ENCODE results near the gene GRHL1. TPM values are rescaled to one million over a fixed set of nuclear protein-coding genes. Genes with fewer than 3 reads are reported as not detected.

GRHL1 gene
- total RNA-seq, 1 experiment from 2014 or later: 10.3 TPM

DNA sequence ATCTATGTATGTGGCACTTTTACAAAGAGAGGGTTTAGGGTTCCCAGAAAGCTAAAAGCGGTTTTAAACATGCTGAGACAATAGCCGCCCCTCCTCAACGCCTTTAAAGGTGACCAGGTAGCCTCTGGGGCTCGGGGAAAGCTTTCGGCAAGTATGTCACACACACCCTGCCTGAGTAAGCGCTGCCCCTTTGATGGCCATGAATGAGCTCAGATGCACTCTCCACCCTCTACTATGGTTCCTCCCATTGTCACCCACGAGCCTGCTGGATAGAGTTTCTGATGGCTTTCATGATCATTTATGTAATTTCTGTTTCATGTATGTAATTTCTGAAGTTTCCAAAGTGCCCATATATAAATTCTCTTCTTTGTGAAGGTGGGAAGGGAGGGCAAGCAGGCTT lies 44.1 kb upstream of the GRHL1 start:
- POLR2A ChIA-PET (ENCODE audit: unreplicated experiment): no interaction called here

DNA sequence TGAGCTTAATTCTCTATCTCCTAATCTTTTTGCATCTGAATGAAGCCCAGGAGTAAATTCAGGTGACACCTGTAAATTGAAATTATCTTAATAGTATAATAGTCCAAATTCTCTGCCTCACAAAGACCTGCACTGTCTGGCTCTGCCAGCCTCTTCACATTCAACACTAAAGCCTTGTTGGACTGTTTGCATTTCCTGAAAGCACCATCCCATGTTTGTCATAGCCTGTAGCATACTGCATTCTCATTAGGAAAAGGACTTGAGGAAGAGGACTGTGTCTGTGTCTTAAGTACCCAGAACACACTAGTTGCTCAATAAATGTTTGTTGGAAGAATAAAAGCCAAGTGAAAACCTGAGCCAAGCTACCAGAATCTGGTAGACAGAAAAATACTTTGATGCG lies 42.9 kb upstream of the GRHL1 start:
- Histone ChIP-seq H3K27me3 (ENCODE audit: low read length) (no peaks in the 10 kb centered on the region), H3K9me3 (ENCODE audit: low read length) (no peaks in the 10 kb centered on the region), H2AFZ (ENCODE audit: low read length) (no peak overlapping the region), H4K20me1 (ENCODE audit: low read length) (no peaks in the 10 kb centered on the region), H3K9me2 (replicated peaks; ENCODE audit: low read length) (no peaks in the 10 kb centered on the region), H3K36me3 (ENCODE audit: low read depth, low read length) (0 out of 2 replicates have a peak, but pooled peaks cover 5% of the 10 kb centered on the region), H3K4me1 (ENCODE audit: insufficient read depth, low read length) (0 out of 2 replicates have a peak, but pooled peaks cover 3% of the 10 kb centered on the region), H3K4me2 (ENCODE audit: low read length) (no peak overlapping the region), H3F3A (ENCODE audit: low read length, unreplicated experiment) (no peaks in the 10 kb centered on the region), H3K27ac (ENCODE audit: low read length) (no peak overlapping the region), H3K9ac (ENCODE audit: low read length) (no peak overlapping the region), H3K4me3 (ENCODE audit: low read length) (no peak overlapping the region), H3K79me2 (ENCODE audit: low read length) (no peaks in the 10 kb centered on the region)
- POLR2A ChIA-PET (ENCODE audit: unreplicated experiment): no interaction called here
- peak; percentile 55; the same call in 1 of the 2 replicates for ATAC-seq
- TF ChIP-seq EZH2phosphoT487 (IDR thresholded peaks at IDR 0.05; ENCODE audit: borderline replicate concordance, low read length) (no peak), EZH2 (IDR thresholded peaks at IDR 0.05; ENCODE audit: low read length, unreplicated experiment) (no peak)
- TF ChIP-seq, protein P1, sequence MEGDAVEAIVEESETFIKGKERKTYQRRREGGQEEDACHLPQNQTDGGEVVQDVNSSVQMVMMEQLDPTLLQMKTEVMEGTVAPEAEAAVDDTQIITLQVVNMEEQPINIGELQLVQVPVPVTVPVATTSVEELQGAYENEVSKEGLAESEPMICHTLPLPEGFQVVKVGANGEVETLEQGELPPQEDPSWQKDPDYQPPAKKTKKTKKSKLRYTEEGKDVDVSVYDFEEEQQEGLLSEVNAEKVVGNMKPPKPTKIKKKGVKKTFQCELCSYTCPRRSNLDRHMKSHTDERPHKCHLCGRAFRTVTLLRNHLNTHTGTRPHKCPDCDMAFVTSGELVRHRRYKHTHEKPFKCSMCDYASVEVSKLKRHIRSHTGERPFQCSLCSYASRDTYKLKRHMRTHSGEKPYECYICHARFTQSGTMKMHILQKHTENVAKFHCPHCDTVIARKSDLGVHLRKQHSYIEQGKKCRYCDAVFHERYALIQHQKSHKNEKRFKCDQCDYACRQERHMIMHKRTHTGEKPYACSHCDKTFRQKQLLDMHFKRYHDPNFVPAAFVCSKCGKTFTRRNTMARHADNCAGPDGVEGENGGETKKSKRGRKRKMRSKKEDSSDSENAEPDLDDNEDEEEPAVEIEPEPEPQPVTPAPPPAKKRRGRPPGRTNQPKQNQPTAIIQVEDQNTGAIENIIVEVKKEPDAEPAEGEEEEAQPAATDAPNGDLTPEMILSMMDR (conservative IDR thresholded peaks at IDR 0.05; ENCODE audit: low read depth, low read length): no peak
- no TSS peak for BruUV-seq (replicated peaks)
- no peak for DNase-seq
- intact Hi-C loops (cut with micrococcal nuclease): no loop called here
- CTCF ChIA-PET: no interaction called here

More for the DNA sequence above, 44.1 kb upstream of the GRHL1 start:
- no peaks in the 10 kb centered on the region for H3K79me2 ChIP-seq (ENCODE audit: low read length)
- H3K9me3 ChIP-seq (ENCODE audit: low read length): no peaks in the 10 kb centered on the region
- no peak overlapping the region for H3K4me3 ChIP-seq (ENCODE audit: low read length)
- H3K27me3 ChIP-seq (ENCODE audit: low read length): no peaks in the 10 kb centered on the region
- CTCF ChIA-PET: no interaction called here
- BruUV-seq (replicated peaks): no TSS peak
- 0 out of 2 replicates have a peak, but pooled peaks cover 2% of the 10 kb centered on the region for H3K36me3 ChIP-seq (ENCODE audit: low read depth, low read length)
- H2AFZ ChIP-seq (ENCODE audit: low read length): no peak overlapping the region
- 0 out of 2 replicates have a peak, but pooled peaks cover 3% of the 10 kb centered on the region for H3K4me1 ChIP-seq (ENCODE audit: insufficient read depth, low read length)
- intact Hi-C loops (cut with micrococcal nuclease): no loop called here
- H3F3A ChIP-seq (ENCODE audit: low read length, unreplicated experiment): no peaks in the 10 kb centered on the region
- TF ChIP-seq EZH2 (IDR thresholded peaks at IDR 0.05; ENCODE audit: low read length, unreplicated experiment): no peak
- TF ChIP-seq, protein P1 (conservative IDR thresholded peaks at IDR 0.05; ENCODE audit: low read depth, low read length): no peak
- no peak for TF ChIP-seq EZH2phosphoT487 (IDR thresholded peaks at IDR 0.05; ENCODE audit: borderline replicate concordance, low read length)
- no peak overlapping the region for H3K27ac ChIP-seq (ENCODE audit: low read length)
- ATAC-seq (no peak), DNase-seq (no peak)
- no peak overlapping the region for H3K4me2 ChIP-seq (ENCODE audit: low read length)
- no peak overlapping the region for H3K9ac ChIP-seq (ENCODE audit: low read length)
- H4K20me1 ChIP-seq (ENCODE audit: low read length): no peaks in the 10 kb centered on the region
- H3K9me2 ChIP-seq (replicated peaks; ENCODE audit: low read length): no peaks in the 10 kb centered on the region

DNA sequence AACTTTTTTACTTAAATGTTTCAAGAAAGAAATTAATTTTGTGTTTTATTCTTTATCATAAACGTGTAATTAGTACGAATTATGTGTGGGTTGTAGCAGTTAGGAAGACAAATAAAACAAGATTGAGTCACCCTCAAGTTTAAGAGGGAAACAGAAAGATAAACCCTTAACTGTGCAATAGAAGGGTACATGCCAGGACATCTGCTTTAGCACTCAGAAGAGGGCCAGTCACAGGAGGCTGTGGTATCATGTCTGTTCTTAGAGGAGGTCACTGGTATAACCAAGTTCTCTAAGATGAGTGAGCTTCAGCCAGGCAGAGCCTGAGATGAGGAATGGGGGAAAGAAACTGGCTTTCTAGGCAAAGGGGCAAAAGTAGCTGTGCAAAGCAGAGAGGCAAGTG lies 42.4 kb upstream of the GRHL1 start:
- Histone ChIP-seq H3K27ac (ENCODE audit: low read length) (no peak overlapping the region), H3K79me2 (ENCODE audit: low read length) (no peaks in the 10 kb centered on the region), H3K9ac (ENCODE audit: low read length) (no peak overlapping the region), H4K20me1 (ENCODE audit: low read length) (no peaks in the 10 kb centered on the region), H3K4me1 (ENCODE audit: insufficient read depth, low read length) (peaks cover 5% of the 10 kb centered on the region), H3K9me3 (ENCODE audit: low read length) (no peaks in the 10 kb centered on the region), H2AFZ (ENCODE audit: low read length) (no peak overlapping the region), H3K4me2 (ENCODE audit: low read length) (no peak overlapping the region), H3K4me3 (ENCODE audit: low read length) (no peak overlapping the region), H3K36me3 (ENCODE audit: low read depth, low read length) (0 out of 2 replicates have a peak, but pooled peaks cover 5% of the 10 kb centered on the region), H3K9me2 (replicated peaks; ENCODE audit: low read length) (no peaks in the 10 kb centered on the region), H3K27me3 (ENCODE audit: low read length) (no peaks in the 10 kb centered on the region), H3F3A (ENCODE audit: low read length, unreplicated experiment) (no peaks in the 10 kb centered on the region)
- ChIA-PET POLR2A (ENCODE audit: unreplicated experiment) (no interaction called here), CTCF (no interaction called here)
- no TSS peak for BruUV-seq (replicated peaks)
- intact Hi-C loops (cut with micrococcal nuclease): no loop called here
- DNase-seq (no peak), ATAC-seq (peak; percentile 24; the same call in 1 of the 2 replicates)
- TF ChIP-seq EZH2phosphoT487 (IDR thresholded peaks at IDR 0.05; ENCODE audit: borderline replicate concordance, low read length): no peak
- TF ChIP-seq, protein P1 (conservative IDR thresholded peaks at IDR 0.05; ENCODE audit: low read depth, low read length): no peak
- no peak for TF ChIP-seq EZH2 (IDR thresholded peaks at IDR 0.05; ENCODE audit: low read length, unreplicated experiment)

All from PC-3 (cell line).